GM04504 (cell line): ENCODE results near the gene RAMAC.
A peak's percentile ranks its signal among the peaks of the same experiment; 100 is the strongest.
"Not testable (repeated sequence)": the region's sequence is repeated elsewhere in the genome, so short reads cannot be mapped to it uniquely, and the experiment has no call there.

Source experiments
- DNase-seq: peaks from one replicate; pipeline ENCODE4 v3.0.0-alpha.2; 2012; ENCODE audit warnings: low read depth

Gene RAMAC

GRCh38 chr15:82968066-82968465 is 17.9 kb upstream of the RAMAC start:
- DNase-seq, result peak; percentile 38

DNA sequence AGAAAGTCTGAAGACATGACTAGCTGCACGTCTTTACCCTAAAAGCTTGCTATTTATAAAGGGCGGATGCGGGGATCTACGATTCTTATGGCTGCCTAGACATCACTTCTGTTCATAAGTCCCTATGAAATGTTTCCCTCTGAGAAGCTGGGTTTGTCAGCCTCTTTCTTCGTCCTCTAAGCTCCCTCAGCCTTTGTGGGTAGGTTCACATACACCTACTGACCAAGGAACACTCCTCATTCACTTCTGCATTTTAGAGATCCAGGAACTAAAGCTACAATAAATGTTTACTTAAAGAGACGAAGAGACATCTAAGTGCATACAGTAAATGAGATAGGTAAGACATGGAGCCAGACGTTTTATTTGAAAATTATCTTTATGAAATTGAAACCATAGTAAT is 16.7 kb upstream of the RAMAC start:
- DNase-seq, result no peak

DNA sequence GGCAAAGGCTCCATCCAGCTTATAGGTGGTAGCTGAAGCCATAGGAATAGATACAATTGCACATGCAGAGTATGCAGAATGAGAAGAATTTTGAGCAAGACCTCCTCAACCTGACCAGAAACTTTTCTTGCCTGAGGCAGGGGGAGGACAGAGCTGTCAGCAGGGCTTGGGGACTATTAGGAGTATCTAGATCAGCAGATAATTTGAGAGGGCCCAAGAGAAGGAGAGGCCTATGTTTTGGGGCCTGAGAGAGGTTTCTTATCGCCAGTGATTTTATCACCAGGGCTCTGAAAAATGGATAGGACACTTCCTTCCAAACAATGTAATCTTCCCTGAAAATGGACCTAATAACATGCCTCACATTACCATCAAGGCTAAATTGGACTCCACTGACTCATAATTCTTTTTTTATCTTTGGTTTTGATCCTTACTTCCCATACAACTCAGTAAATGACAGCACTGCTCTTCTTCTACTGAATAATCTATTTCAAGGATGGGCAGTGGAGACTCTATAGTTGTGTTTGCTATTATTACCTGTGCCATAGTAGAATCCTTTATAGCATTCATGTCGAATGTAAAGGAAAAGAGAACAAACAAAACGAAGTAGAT is 15.8 kb upstream of the RAMAC start:
- DNase-seq, result no peak

GRCh38 chr15:82970696-82971095 is 15.3 kb upstream of the RAMAC start:
- DNase-seq, result no peak

DNA sequence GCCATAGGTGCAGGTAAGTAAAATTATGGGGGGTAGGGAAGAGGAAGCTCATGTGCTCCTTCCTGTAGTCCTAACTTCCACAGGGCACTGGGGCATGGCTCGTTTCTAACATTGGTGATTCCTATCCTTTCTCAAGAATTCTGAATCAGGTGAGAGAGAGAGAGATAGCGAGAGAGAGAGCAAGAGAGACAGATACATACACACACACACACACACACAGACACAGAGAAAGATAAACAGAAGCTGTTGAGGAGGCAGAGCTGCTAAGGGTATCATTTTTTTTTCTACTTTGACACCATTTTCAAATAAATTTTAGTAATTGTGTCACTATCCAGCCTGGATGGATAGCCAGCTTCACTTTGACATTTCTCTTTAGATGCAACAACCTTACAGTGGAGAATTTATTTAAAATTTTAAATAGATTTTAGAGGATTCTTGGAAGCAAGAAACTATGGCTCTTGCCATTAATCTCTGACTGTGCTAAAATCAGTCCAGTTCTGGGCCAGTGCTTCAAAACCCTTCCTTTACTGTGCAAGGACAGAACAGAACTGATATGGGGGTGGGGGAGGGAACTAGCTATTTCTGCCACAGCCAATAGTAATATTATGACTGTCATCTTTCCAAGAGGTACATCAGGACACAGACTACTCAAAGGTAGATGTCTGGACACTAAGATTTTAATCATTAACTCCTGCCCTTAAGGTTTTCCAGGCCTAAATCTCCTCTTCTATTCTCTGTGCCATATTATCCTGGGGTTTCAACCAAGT is 14.6 kb upstream of the RAMAC start:
- no peak for DNase-seq

- DNase-seq, result no peak
These were observed 13.0 kb upstream of the RAMAC start for GRCh38 chr15:82972990-82973389.

- no peak for DNase-seq
These were observed 8.9 kb upstream of the RAMAC start for GRCh38 chr15:82977076-82977475.

- DNase-seq, result no peak
These were observed 7.6 kb upstream of the RAMAC start for GRCh38 chr15:82978438-82978837.

DNA sequence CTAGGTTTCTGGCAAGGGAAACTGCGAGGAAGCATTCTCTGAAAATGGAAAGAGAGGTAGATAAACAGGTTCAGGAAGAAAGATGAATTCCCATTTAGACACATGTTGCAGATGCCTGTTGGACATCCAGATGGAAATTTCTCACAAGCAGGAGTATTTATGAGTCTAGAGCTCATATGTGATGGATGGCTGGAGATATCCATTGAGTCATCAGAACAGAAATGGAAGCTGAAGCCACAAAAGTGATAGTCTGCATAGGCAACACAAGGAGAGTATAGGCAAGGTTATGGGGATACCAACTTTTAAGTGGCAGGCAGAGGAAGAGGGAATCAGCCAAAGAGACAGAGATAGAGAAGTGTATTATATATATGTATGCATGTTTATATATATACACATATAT is 6.3 kb upstream of the RAMAC start:
- DNase-seq, result no peak

- DNase-seq, result no peak
These were observed 5.0 kb upstream of the RAMAC start for GRCh38 chr15:82980981-82981380.

- DNase-seq, result peak; percentile 14
These were observed 401 bp downstream of the RAMAC start for GRCh38 chr15:82986442-82986780.

DNA sequence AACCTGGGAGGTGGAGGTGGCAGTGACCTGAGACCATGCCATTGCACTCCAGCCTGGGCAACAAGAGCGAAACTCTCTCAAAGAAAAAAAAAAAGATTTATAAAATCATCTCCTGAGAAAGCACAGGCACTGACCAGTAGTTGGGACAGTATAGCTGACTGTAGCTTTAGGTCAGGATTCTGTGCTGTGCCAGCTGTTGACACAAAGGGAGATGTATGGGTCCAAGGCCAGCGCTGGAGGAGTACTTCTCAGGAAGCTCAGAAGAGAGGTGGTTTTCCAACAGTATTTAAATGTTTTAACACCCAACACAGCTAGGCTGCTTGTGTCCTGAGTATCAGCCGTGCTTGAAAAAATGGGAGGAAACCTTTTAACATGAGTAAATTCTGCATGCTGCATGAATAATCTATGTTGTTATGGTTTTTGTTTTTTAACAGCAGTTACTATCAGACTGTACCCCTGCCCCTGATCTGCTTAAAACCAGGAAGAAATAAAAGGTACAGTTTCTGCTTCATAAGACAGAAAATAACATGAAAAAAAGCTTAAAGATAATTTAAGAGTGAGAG is 6.5 kb downstream of the RAMAC start:
- no peak for DNase-seq

GRCh38 chr15:82993144-82993543 is 7.1 kb downstream of the RAMAC start:
- no peak for DNase-seq

- no peak for DNase-seq
These were observed 9.1 kb downstream of the RAMAC start for GRCh38 chr15:82995076-82995475.

GRCh38 chr15:82995938-82996337 is 9.9 kb downstream of the RAMAC start:
- no peak for DNase-seq

GRCh38 chr15:82999426-82999825 is 13.4 kb downstream of the RAMAC start:
- DNase-seq, result no peak

DNA sequence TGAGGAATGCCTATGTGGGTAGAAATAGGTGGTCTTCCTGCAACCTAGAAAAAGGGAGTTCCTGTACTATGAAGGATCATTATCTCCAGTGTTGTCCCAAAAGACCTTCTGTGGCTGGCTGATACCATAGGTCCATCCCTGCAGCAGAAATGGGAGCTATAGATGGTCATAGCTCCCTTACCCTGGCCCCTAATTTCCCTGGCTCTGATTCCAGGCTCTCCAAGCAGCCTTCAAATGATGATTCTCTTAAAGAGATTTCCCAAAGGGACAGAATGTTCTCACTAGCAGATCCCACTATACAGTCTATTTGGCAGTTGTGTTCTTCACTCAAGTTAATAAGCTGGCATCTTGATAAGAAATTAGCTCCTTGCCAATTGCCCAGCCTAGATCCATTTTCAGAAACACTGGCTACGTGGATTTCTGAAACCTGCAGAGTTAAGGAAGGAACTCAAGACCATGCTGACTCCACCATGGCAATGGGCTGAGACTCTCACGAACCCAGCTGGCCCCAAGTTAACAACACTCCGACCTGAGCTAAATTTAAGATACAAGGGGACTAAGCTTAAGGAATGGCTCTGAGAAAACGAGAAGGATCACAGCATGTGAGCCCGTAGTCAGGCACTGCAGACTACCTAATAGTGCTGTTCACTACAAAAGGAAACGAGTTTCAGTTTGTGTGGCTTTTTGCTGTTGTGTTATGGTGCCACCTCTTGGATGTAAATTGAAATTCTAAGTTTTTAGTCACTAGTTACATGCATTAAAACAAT is 14.1 kb downstream of the RAMAC start:
- DNase-seq, result peak; percentile 28

GRCh38 chr15:83000672-83001031 is 14.6 kb downstream of the RAMAC start:
- DNase-seq, result not testable (repeated sequence)

DNA sequence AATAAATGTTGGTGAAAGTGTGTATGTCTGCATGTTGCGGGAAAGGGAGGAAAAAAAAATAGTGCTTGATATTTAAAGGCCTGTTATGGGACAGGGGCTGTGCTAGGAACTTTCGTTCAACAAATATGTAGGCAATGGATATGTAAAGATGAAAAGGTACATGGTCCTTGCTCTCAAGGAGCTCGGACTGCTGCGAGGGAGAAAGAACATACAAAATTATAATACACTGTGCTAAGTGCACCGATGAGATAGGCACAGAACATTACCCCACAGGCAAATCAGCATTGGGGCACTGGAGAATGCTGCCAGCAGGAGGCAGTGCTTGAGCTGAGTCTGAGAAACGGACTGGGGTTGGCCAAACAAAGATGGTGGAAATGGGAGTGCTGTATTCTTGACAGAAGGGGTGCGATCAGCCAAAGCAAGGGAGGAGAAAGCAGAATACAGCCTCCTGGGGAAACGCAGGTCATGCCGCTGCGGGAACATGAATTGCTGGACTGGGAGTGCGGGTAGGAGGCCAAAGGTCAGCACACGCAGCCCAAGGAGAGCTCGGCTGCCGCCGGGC is 24.8 kb downstream of the RAMAC start:
- DNase-seq, result peak; percentile 53

DNA sequence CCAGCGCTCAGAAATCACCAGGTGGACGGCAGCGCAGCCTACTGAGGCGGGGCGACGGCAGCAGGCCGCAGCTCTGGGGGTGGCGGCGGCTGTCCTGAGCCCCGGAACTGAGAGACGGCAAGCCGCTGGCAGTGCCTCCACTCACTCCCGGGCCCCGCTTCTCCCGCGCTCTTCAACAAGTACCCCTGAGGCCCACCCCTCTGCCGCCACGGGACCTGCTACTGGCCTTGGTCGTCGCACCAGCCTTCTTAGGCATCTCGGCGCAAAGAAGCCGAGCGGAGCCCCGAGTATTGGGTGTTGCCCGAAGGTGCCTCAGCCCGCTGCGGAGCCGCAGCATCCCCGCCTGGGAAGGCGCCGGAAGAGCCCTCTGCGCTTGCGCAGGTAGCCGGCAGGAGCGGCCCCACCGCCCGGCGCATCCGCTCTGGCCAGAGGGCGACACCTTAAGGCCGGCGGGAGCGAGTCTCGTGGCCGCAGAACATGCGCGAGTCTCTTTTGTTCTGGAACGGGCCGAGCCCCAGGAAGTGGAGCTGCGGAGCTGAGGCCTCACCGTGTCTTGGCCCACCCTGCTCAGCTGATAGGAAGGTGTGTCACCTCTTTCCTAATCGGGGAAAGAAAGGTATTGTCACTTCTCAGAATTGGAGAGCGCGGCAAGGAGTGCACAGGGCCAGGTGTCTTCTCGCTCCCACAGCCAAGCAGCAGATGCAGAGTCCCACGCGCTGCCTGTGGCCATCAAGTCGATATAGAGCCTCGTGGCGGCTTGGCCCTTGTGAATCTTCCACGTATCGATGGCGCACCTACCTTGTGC is 25.5 kb downstream of the RAMAC start, which contains the start of gene C15orf40:
TSS of gene C15orf40 (minus strand) at position 369 of the 805 bp plus-strand sequence. CDS start at position 337, 32 bp downstream.
- DNase-seq, result peak; percentile 76

GRCh38 chr15:83012076-83012426 is 26.0 kb downstream of the RAMAC start:
- DNase-seq, result no peak

GRCh38 chr15:83012636-83013035 is 26.6 kb downstream of the RAMAC start:
- no peak for DNase-seq
